Endodermal cell (in vitro differentiated cells): Measurements from ENCODE around the gene KCNIP4. TPM values are rescaled to one million over a fixed set of nuclear protein-coding genes. Genes with fewer than 3 reads are reported as not detected.

Experiments used
- DNase-seq: peaks from one replicate; pipeline ENCODE4 v3.0.0-alpha.2; 2017
- H3K27ac ChIP-seq: 2 replicates; pipeline ENCODE4 v1.5.1; 2013; ENCODE audit warnings: mild to moderate bottlenecking, low read depth, low read length, moderate library complexity
- H3K27me3 ChIP-seq: 2 replicates; pipeline ENCODE4 v1.6.1; 2013; ENCODE audit warnings: mild to moderate bottlenecking, low read length, moderate library complexity; ENCODE audit not compliant: insufficient read depth, control insufficient read depth, poor library complexity, severe bottlenecking
- H3K36me3 ChIP-seq: 2 replicates; pipeline ENCODE4 v1.7.0; 2013; ENCODE audit warnings: mild to moderate bottlenecking, low read length, moderate library complexity; ENCODE audit not compliant: control insufficient read depth, insufficient read depth
- H3K4me1 ChIP-seq: one replicate; pipeline ENCODE4 v1.7.0; 2013; ENCODE audit warnings: low read length; ENCODE audit not compliant: control insufficient read depth, insufficient read depth
- H3K4me3 ChIP-seq: 2 replicates; pipeline ENCODE4 v1.5.1; 2013; ENCODE audit warnings: mild to moderate bottlenecking, low read length, moderate library complexity
- H3K9ac ChIP-seq: 2 replicates; pipeline ENCODE4 v1.6.1; 2013; ENCODE audit warnings: mild to moderate bottlenecking, low read length, moderate library complexity; ENCODE audit not compliant: poor library complexity, severe bottlenecking; ENCODE audit errors: extremely low read depth
- H3K9me3 ChIP-seq: 2 replicates; pipeline ENCODE4 v1.6.1; 2013; ENCODE audit warnings: mild to moderate bottlenecking, low read length, moderate library complexity; ENCODE audit not compliant: control insufficient read depth
- H3K27ac Mint-ChIP-seq: 2 replicates; pipeline ENCODE4 v1.8.0; 2020; ENCODE audit warnings: mixed read lengths
- H3K27me3 Mint-ChIP-seq: 2 replicates; pipeline ENCODE4 v1.8.0; 2021; ENCODE audit warnings: mild to moderate bottlenecking, mixed read lengths; ENCODE audit not compliant: insufficient read depth
- H3K36me3 Mint-ChIP-seq: 2 replicates; pipeline ENCODE4 v1.8.0; 2020; ENCODE audit warnings: low read depth, mixed read lengths
- H3K4me1 Mint-ChIP-seq: 2 replicates; pipeline ENCODE4 v1.8.0; 2020; ENCODE audit warnings: mixed read lengths
- H3K4me3 Mint-ChIP-seq: 2 replicates; pipeline ENCODE4 v1.8.0; 2020; ENCODE audit warnings: mild to moderate bottlenecking, moderate library complexity, mixed read lengths
- H3K9me3 Mint-ChIP-seq: 2 replicates; pipeline ENCODE4 v1.8.0; 2020; ENCODE audit warnings: mild to moderate bottlenecking, mixed read lengths
- WGBS, 2 experiments: methylation state at CpG; one replicate each; pipeline versions ENCODE4 v1.1.5 to v1.1.7; 2013; ENCODE audit warnings: missing lambda C conversion rate in 2 of 2, mixed read lengths in 1 of 2; ENCODE audit not compliant: insufficient coverage in 1 of 2, insufficient read length in 1 of 2; 5-methylcytosine and 5-hydroxymethylcytosine counted together
- total RNA-seq, 2 donors: library from RNA; stranded (reverse); fragmentation: NEBNext Ultra II Directional in 1 of 2; extraction: Animal tissue kit (Norgen Biotek cat#: 25700) in 1 of 2; gene quantifications; 2 replicates in 1 of 2; 3 replicates in 1 of 2; pipeline ENCODE4 v1.2.1, GENCODE V29; 2021
- TF ChIP-seq, protein P1 (sequence below): fragments of 200-600 bp; sonication (generic); conservative IDR thresholded peaks from 2 replicates; pipeline ENCODE4 v1.5.0; 2021; ENCODE audit warnings: antibody characterized with exemption, mild to moderate bottlenecking

KCNIP4 gene
- total RNA-seq, 2 donors from 2014 or later, result not detected

DNA sequence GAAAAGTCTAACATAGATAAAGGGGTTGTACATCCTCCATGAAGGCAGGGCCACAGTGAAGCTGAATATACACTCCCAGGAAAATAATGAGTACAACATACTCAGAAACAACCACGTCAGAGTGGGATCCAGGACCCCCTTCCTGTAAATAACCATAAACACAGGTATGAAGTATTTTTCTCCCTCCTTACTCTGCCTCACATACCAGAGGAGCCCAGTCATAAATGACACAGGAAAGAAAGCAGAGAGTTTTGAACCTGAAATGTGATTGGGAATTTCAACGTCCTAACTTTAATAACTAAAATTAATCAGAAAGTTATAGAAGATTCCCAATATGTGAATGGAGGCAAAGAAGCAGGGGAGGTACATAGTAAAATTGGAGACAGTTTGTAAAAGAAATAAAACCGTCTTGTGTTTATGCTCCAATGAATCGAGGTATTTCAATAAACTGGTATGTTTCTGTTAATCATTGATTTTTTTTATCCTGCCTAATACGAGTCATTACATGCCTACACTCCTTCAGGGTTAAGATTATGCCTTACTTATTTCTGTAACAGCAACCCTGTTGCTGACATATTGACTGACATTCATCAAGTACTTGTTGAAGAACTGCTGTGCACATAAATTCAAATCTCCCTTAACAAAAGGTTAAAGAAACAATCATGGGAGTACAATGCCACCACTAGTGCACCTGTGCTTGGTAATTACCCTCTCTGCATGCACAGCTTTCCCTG, 431.3 kb downstream of the KCNIP4 start:
- Histone ChIP-seq H3K4me3 (no peak overlapping the region), H3K9ac (no peak overlapping the region), H3K27ac (no peak overlapping the region), H3K9me3 (no peaks in the 10 kb centered on the region), H3K36me3 (no peaks in the 10 kb centered on the region), H3K27me3 (no peaks in the 10 kb centered on the region), H3K4me1 (no peaks in the 10 kb centered on the region)
- no peaks in the 10 kb centered on the region for H3K4me1 Mint-ChIP-seq
- no peak overlapping the region for H3K27ac Mint-ChIP-seq
- 90 to 92% methylated on average over 3 to 4 of the region's 5 CpGs for WGBS, 2 experiments
- H3K9me3 Mint-ChIP-seq, result no peaks in the 10 kb centered on the region
- no peaks in the 10 kb centered on the region for H3K27me3 Mint-ChIP-seq
- TF ChIP-seq, protein P1, sequence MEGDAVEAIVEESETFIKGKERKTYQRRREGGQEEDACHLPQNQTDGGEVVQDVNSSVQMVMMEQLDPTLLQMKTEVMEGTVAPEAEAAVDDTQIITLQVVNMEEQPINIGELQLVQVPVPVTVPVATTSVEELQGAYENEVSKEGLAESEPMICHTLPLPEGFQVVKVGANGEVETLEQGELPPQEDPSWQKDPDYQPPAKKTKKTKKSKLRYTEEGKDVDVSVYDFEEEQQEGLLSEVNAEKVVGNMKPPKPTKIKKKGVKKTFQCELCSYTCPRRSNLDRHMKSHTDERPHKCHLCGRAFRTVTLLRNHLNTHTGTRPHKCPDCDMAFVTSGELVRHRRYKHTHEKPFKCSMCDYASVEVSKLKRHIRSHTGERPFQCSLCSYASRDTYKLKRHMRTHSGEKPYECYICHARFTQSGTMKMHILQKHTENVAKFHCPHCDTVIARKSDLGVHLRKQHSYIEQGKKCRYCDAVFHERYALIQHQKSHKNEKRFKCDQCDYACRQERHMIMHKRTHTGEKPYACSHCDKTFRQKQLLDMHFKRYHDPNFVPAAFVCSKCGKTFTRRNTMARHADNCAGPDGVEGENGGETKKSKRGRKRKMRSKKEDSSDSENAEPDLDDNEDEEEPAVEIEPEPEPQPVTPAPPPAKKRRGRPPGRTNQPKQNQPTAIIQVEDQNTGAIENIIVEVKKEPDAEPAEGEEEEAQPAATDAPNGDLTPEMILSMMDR, result no peak
- H3K4me3 Mint-ChIP-seq, result no peak overlapping the region
- DNase-seq, result no peak
- no peaks in the 10 kb centered on the region for H3K36me3 Mint-ChIP-seq

DNA sequence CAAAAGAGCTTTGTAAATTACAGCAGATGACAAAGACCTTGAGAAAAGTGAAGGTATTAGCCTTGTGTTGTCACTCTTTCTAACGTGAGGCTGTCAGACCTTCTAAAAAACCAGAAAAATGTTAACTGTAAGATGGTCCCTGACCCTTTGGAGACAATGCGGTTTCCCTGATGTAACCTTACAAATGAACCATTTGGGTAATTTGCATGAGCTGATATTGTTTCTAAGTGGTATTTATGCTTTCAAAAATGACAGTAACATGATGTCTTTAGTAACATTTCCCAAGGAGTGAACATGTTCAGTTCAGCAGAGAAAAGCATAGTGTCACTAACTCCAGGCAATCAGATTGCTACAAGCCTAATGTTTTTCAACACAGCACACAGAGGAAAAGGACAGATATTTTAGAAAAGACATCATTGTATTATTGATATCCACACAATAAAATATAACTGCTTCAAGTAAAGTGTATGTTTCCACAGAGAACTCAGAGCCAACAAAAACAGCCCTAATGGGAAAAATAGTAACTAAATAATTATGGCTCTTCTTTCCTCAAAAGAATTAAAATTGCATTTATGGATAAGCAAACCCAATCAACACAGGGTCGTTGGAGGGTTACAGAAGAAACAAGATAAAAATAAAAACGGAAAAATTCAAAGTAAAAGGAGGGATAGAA, 434.4 kb downstream of the KCNIP4 start:
- no peaks in the 10 kb centered on the region for H3K36me3 ChIP-seq
- WGBS, 2 experiments, result 85 to 87% methylated on average over 2 to 4 of the region's 4 CpGs
- H3K4me1 ChIP-seq, result no peaks in the 10 kb centered on the region
- no peak overlapping the region for H3K4me3 Mint-ChIP-seq
- H3K27me3 Mint-ChIP-seq, result no peaks in the 10 kb centered on the region
- no peak overlapping the region for H3K27ac ChIP-seq
- no peak overlapping the region for H3K4me3 ChIP-seq
- no peak overlapping the region for H3K9ac ChIP-seq
- no peak for DNase-seq
- no peaks in the 10 kb centered on the region for H3K9me3 ChIP-seq
- no peaks in the 10 kb centered on the region for H3K36me3 Mint-ChIP-seq
- no peaks in the 10 kb centered on the region for H3K27me3 ChIP-seq
- H3K4me1 Mint-ChIP-seq, result no peaks in the 10 kb centered on the region
- TF ChIP-seq, protein P1, result no peak
- H3K9me3 Mint-ChIP-seq, result no peaks in the 10 kb centered on the region
- H3K27ac Mint-ChIP-seq, result no peak overlapping the region

DNA sequence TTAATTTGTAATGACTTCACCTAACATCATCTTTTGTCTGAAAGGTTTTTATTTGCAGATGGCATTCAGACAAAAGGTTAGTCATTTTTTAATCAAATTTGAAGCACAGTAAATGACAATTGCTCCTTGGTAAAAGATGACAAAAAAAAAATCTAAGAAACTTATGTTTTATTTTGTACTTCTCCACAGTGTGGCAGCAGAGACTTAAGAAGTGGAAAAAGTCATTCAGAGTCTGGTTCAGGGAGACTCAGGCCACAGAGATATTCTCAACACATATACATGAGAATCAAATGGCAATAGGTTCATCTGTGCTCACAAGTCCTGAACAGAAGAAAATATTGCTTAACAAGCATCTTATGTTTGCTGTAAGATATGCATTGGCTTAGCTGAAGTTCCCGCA, 436.2 kb downstream of the KCNIP4 start:
- Mint-ChIP-seq H3K27me3 (no peaks in the 10 kb centered on the region), H3K4me1 (no peaks in the 10 kb centered on the region), H3K9me3 (no peaks in the 10 kb centered on the region), H3K4me3 (no peak overlapping the region), H3K27ac (no peak overlapping the region), H3K36me3 (no peaks in the 10 kb centered on the region)
- 83% methylated on average over 1 of the region's 1 CpG; no CpG with 5 or more reads in 1 of the 2 experiments for WGBS, 2 experiments
- Histone ChIP-seq H3K4me1 (no peaks in the 10 kb centered on the region), H3K27me3 (no peaks in the 10 kb centered on the region), H3K9me3 (no peaks in the 10 kb centered on the region), H3K4me3 (no peak overlapping the region), H3K27ac (no peak overlapping the region), H3K36me3 (no peaks in the 10 kb centered on the region), H3K9ac (no peak overlapping the region)
- TF ChIP-seq, protein P1, result peak; percentile 81
- no peak for DNase-seq
